ENCODE measurements around the gene CADM2.

The CADM2 gene

DNA sequence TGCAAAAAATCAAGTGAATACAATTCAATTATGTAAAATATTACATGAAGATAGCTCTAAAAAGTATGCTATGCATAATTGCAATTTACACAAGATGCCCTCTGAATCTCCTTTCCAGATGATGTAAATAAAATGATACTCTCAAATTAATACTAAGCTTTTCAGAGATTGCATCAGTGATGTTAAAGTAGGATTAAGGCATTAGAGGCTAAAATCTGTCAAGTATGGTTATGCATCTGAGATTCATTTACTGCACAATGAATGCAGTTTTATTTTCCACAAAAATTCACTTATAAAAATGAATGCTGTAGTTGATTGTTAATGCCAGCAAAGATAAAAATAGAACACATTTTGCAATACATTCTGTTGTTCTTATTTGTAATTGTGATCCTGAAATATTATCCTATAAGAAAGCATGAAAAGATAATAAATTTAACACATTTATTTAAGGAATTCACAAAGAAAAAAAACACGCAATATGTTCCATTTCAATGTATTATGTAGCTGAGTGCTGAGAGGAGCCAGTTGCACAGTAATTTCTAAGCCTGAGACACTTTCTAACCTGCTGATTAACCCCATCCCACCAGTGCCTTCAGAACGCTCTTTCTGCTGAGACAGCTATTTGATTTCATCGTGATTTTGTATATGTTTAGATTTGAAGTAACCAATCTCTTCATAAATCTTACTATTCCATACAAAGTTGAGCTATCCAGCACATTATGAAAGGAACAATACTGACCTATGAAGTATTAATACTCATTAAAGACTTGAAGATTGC lies 224.4 kb downstream of the CADM2 start:
- FAIRE-seq (peak; percentile 90), DNase-seq (ENCODE audit: insufficient read length, low spot score) (no peak)
- TF ChIP-seq, protein P1, sequence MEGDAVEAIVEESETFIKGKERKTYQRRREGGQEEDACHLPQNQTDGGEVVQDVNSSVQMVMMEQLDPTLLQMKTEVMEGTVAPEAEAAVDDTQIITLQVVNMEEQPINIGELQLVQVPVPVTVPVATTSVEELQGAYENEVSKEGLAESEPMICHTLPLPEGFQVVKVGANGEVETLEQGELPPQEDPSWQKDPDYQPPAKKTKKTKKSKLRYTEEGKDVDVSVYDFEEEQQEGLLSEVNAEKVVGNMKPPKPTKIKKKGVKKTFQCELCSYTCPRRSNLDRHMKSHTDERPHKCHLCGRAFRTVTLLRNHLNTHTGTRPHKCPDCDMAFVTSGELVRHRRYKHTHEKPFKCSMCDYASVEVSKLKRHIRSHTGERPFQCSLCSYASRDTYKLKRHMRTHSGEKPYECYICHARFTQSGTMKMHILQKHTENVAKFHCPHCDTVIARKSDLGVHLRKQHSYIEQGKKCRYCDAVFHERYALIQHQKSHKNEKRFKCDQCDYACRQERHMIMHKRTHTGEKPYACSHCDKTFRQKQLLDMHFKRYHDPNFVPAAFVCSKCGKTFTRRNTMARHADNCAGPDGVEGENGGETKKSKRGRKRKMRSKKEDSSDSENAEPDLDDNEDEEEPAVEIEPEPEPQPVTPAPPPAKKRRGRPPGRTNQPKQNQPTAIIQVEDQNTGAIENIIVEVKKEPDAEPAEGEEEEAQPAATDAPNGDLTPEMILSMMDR (IDR thresholded peaks at IDR 0.05; ENCODE audit: insufficient read depth, missing control alignments), result no peak

DNA sequence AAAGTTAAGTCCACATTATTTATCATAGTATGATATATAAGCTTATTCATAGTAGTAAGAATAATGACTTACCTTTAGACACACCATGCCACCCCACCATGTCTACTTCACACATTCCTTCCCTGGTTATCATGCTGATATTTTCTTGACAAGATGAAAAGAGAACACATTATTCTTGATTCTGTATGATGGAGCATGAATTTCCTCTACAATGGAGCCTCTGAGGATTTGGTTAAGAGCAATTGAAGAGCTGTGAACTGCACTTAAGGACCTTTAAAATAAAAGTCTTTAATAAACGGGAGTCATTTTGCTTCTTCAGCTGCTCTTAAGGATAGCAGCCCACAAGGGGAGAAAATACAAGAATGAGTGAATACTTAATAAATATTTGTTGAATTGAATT lies 226.7 kb downstream of the CADM2 start:
- FAIRE-seq (no peak), DNase-seq (ENCODE audit: insufficient read length, low spot score) (no peak)
- TF ChIP-seq, protein P1 (IDR thresholded peaks at IDR 0.05; ENCODE audit: insufficient read depth, missing control alignments), result no peak

DNA sequence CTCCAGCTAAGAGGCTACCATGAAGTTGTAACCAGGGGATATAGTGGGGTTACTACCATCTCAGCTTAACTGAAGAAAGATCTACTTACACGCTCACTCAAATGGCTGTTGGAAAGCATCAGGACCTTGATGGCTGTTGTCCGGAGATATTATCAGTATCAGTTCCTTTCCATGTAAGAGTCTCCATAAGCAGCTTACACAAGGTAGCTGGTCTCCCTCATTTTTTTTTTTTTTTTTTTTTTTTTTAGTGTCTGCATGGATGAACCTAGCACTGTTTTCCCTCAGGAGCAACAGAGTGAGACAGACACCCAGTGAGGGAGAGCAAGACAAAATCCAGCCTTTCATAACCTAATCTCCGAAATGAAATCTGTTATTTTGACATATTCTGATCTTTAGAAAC lies 230.9 kb downstream of the CADM2 start:
- FAIRE-seq (peak; percentile 41), DNase-seq (ENCODE audit: insufficient read length, low spot score) (no peak)
- TF ChIP-seq, protein P1 (IDR thresholded peaks at IDR 0.05; ENCODE audit: insufficient read depth, missing control alignments), result no peak

DNA sequence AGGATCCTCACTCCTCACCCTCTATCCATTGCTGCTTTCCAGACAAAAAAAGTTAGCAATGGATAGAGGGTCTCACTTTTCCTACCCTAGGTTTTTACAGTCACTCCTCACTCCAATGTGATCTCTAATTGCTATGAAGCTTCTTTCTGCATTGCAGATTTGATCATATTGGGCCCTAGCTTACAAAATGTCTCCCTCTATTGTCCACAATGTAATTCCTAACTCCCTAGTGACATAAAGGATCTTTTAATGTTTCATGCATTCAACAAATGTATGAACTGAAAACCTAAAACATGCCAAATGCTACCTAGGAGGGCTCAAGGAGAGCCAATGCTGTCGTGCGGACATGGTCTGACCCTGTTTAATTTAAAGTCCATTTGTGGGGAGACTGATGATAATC lies 234.8 kb downstream of the CADM2 start:
- TF ChIP-seq, protein P1 (IDR thresholded peaks at IDR 0.05; ENCODE audit: insufficient read depth, missing control alignments), result peak; percentile 30
- DNase-seq (ENCODE audit: insufficient read length, low spot score) (no peak), FAIRE-seq (no peak)

DNA sequence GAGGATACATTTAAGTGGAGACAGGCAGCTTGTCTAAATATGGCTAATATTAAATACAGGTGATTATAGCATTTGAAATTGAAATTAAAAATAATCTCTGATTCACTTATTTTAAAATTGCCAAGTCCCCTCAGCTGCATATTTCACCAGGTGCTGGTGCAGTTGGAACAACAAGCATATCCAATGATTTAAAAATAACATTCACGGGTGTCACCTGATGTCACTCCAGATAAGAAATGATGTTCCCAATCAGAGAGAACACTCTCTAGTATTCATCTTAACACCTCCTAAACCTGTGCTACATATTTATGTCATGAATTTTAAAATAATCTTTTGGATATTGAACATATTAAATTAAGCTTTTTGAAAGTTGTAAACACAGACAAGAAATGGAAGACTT lies 249.9 kb downstream of the CADM2 start:
- FAIRE-seq (peak; percentile 11), DNase-seq (ENCODE audit: insufficient read length, low spot score) (no peak)
- TF ChIP-seq, protein P1 (IDR thresholded peaks at IDR 0.05; ENCODE audit: insufficient read depth, missing control alignments), result no peak

DNA sequence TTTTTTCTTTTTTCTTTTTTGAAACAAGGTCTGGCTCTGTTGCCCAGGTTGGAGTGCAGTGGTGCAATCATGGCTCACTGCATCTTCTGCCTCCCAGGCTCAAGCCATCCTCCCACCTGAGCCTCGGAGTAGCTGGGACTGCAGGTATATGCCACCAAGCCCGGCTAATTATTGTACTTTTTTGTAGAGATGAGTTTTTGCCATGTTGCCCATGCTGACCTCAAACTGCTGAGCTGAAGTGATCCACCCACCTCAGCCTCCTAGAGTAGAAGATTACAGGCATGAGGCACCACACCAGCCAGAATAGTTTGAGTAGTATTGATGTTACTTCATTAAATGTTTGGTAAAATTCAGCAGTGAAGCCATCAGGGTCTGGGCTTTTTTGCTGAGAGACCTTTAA lies 251.8 kb downstream of the CADM2 start:
- TF ChIP-seq, protein P1 (IDR thresholded peaks at IDR 0.05; ENCODE audit: insufficient read depth, missing control alignments), result no peak
- no peak for FAIRE-seq
- no peak for DNase-seq (ENCODE audit: insufficient read length, low spot score)

DNA sequence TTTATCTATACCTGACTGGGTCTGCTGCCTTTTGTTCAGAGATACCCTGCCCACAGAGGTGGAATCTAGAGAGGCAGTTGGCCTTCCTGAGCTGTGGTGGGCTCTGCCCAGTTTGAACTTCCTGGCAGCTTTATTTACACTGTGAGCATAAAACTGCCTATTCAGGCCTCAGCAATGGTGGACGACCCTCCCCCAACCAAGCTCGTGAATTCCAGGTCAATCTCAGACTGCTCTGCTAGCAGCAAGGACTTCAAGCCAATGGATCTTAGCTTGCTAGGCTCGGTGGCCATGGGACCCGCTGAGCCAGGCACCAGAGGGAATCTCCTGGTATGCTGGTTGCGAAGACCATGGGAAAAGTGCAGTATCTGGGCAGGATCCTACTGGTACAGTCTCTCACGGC lies 270.2 kb downstream of the CADM2 start:
- TF ChIP-seq, protein P1 (IDR thresholded peaks at IDR 0.05; ENCODE audit: insufficient read depth, missing control alignments), result no peak
- FAIRE-seq (no peak), DNase-seq (ENCODE audit: insufficient read length, low spot score) (no peak)
